Measurements from ENCODE around the gene NRDC.

GRCh38 chr1:51858892-51859291 is 19.6 kb downstream of the NRDC start:
- TF ChIP-seq CTCF (IDR thresholded peaks at IDR 0.05) (no peak), EZH2 (IDR thresholded peaks at IDR 0.05) (no peak), EZH2phosphoT487 (IDR thresholded peaks at IDR 0.05) (no peak)
